Ishikawa (cell line): ENCODE results near the gene ADGRE1.

ENCODE experiments used
- CEBPB ChIP-seq: IDR thresholded peaks from 2 replicates; pipeline ENCODE4 v1.6.1; 2012
- CREB1 ChIP-seq: IDR thresholded peaks from 2 replicates; pipeline ENCODE4 v1.6.1; 2012; ENCODE audit warnings: low read depth
- EGR1 ChIP-seq: IDR thresholded peaks from 2 replicates; pipeline ENCODE4 v1.6.1; 2012
- EP300 ChIP-seq: IDR thresholded peaks from 2 replicates; pipeline ENCODE4 v1.6.1; 2012; ENCODE audit warnings: borderline replicate concordance
- FOXM1 ChIP-seq: IDR thresholded peaks from 2 replicates; pipeline ENCODE4 v1.6.1; 2012; ENCODE audit warnings: low read depth, borderline replicate concordance
- NFIC ChIP-seq: IDR thresholded peaks from 2 replicates; pipeline ENCODE4 v1.6.1; 2012
- RAD21 ChIP-seq: IDR thresholded peaks from 2 replicates; pipeline ENCODE4 v1.6.1; 2012; ENCODE audit warnings: low read depth
- TAF1 ChIP-seq: IDR thresholded peaks from 2 replicates; pipeline ENCODE4 v1.6.1; 2012; ENCODE audit warnings: low read depth, mild to moderate bottlenecking
- TCF12 ChIP-seq: IDR thresholded peaks from 2 replicates; pipeline ENCODE4 v1.6.1; 2012; ENCODE audit warnings: low read depth
- TEAD4 ChIP-seq: IDR thresholded peaks from 2 replicates; pipeline ENCODE4 v1.6.1; 2012
- YY1 ChIP-seq: IDR thresholded peaks from 2 replicates; pipeline ENCODE4 v1.6.1; 2012; ENCODE audit warnings: low read depth
- ZBTB7A ChIP-seq: IDR thresholded peaks from 2 replicates; pipeline ENCODE4 v1.6.1; 2012; ENCODE audit warnings: low read depth
- TF ChIP-seq, protein P1 (sequence below): IDR thresholded peaks from 2 replicates; pipeline ENCODE4 v1.6.1; 2012
- TF ChIP-seq, protein P2 (sequence below): IDR thresholded peaks from 2 replicates; pipeline ENCODE4 v1.6.1; 2012
- TF ChIP-seq, protein P3 (sequence below): IDR thresholded peaks from 2 replicates; pipeline ENCODE4 v1.6.1; 2012; ENCODE audit warnings: low read depth, mild to moderate bottlenecking

Gene ADGRE1

DNA sequence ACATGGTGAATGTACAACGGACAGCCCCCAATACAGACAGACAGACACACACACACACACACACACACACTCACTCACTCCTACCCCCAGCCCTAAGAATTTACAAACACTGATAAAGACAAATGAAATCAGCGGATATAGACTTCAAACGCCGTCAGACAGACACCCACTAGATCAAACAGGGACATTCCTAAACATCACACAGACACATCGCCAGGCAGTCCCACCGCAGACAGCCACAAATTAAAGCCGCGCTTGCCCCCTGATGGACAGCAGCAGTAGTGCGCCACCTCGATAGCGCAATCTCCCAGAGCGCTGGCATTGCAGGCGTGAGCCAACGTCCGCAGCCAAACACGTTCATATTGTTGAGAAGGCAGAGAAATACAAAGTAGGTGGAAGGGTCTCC lies 24.7 kb upstream of the ADGRE1 start:
- TF ChIP-seq, protein P1, sequence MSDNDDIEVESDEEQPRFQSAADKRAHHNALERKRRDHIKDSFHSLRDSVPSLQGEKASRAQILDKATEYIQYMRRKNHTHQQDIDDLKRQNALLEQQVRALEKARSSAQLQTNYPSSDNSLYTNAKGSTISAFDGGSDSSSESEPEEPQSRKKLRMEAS: peak; percentile 22; the same call in 1 of the 2 replicates
- peak; percentile 92 for TF ChIP-seq RAD21
- no peak for TF ChIP-seq EP300

DNA sequence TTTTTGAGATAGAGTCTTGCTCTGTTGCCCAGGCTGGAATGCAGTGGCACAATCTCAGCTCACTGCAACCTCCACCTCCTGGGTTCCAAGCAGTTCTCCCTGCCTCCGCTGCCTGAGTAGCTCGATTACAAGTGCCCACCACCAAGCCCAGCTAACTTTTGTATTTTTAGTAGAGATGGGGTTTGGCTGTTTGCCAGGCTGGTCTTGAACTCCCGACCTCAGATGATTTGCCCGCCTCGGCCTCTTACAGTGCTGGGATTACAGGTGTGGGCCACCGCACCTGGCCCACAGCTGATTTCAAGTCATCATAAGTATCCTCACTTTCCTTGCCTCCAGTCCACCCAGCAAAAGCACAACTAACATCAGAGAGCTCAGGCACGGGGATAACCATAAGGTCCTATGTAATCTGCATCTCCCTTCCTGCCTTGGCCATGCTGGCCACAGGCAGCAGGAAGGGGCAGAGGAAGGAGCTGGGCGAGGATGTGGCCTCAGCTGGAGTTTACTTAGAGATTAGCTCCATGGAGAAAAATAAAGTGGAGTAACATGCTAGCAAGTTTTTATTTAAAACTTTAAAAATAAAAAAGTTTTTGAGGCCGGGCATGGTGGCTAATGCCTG lies 22.9 kb upstream of the ADGRE1 start:
- TF ChIP-seq CEBPB (no peak), TEAD4 (no peak), TAF1 (no peak), ZBTB7A (no peak), RAD21 (no peak)
- TF ChIP-seq, protein P2, sequence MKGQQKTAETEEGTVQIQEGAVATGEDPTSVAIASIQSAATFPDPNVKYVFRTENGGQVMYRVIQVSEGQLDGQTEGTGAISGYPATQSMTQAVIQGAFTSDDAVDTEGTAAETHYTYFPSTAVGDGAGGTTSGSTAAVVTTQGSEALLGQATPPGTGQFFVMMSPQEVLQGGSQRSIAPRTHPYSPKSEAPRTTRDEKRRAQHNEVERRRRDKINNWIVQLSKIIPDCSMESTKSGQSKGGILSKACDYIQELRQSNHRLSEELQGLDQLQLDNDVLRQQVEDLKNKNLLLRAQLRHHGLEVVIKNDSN: no peak
- TF ChIP-seq, protein P3, sequence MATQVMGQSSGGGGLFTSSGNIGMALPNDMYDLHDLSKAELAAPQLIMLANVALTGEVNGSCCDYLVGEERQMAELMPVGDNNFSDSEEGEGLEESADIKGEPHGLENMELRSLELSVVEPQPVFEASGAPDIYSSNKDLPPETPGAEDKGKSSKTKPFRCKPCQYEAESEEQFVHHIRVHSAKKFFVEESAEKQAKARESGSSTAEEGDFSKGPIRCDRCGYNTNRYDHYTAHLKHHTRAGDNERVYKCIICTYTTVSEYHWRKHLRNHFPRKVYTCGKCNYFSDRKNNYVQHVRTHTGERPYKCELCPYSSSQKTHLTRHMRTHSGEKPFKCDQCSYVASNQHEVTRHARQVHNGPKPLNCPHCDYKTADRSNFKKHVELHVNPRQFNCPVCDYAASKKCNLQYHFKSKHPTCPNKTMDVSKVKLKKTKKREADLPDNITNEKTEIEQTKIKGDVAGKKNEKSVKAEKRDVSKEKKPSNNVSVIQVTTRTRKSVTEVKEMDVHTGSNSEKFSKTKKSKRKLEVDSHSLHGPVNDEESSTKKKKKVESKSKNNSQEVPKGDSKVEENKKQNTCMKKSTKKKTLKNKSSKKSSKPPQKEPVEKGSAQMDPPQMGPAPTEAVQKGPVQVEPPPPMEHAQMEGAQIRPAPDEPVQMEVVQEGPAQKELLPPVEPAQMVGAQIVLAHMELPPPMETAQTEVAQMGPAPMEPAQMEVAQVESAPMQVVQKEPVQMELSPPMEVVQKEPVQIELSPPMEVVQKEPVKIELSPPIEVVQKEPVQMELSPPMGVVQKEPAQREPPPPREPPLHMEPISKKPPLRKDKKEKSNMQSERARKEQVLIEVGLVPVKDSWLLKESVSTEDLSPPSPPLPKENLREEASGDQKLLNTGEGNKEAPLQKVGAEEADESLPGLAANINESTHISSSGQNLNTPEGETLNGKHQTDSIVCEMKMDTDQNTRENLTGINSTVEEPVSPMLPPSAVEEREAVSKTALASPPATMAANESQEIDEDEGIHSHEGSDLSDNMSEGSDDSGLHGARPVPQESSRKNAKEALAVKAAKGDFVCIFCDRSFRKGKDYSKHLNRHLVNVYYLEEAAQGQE: no peak
- TF ChIP-seq, protein P1: no peak

DNA sequence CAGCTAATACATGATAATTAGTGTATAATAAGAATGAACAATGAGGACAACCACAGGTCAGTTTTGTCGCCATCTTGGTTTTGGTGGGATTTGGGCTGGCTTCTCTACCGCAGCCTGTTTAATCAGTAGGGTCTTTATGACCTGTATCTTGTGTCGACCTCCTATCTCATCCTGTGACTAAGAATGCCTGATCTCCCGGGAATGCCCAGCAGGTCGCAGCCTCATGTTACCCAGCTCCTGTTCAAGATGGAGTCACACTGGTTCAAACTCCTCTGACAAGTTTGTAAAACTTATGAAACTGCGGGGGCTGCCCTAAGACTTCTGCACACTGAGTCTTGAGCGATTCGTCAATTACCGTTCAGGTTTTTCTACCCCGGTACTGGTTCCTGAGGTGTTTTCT lies 21.5 kb upstream of the ADGRE1 start:
- TF ChIP-seq EP300: no peak
- TF ChIP-seq, protein P3: no peak
- TF ChIP-seq CREB1: no peak
- no peak for TF ChIP-seq TEAD4
- TF ChIP-seq, protein P1: no peak
- TF ChIP-seq RAD21: no peak
- TF ChIP-seq TCF12: no peak
- no peak for TF ChIP-seq CEBPB
- no peak for TF ChIP-seq YY1
- no peak for TF ChIP-seq ZBTB7A
- TF ChIP-seq FOXM1: no peak
- TF ChIP-seq NFIC: no peak
- no peak for TF ChIP-seq TAF1
- TF ChIP-seq EGR1: no peak
- TF ChIP-seq, protein P2: no peak

DNA sequence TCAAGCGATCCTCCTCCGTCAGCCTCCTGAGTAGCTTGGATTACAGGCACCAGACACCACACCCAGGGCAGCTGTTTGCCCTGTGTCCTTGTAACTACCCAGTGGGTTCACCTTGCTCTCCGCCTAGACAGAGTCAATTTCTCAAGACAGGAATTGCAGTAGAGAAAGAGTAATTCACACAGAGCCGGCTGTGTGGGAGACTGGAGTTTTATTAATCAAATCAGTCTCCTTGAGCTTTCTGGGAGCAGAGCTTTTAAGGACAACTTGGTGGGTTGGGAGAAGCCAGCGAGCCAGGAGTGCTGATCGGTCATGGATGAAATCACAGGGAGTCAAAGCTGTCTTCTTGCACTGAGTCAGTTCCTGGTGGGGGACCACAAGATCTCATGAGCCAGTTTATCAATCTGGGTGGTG lies 20.6 kb upstream of the ADGRE1 start:
- TF ChIP-seq NFIC: no peak
- no peak for TF ChIP-seq TEAD4
- TF ChIP-seq CEBPB: no peak
- TF ChIP-seq, protein P3: no peak
- TF ChIP-seq RAD21: no peak
- no peak for TF ChIP-seq CREB1
- TF ChIP-seq, protein P2: no peak
- no peak for TF ChIP-seq EGR1
- no peak for TF ChIP-seq YY1
- no peak for TF ChIP-seq TCF12
- TF ChIP-seq FOXM1: no peak
- no peak for TF ChIP-seq ZBTB7A
- TF ChIP-seq TAF1: no peak
- TF ChIP-seq, protein P1: no peak
- no peak for TF ChIP-seq EP300
